NCI-H524 treated with DMSO at 0.1 percent for 48 hours (cell line): Measurements from ENCODE around the gene ITPKA.
"Not testable (repeated sequence)": the region's sequence is repeated elsewhere in the genome, so short reads cannot be mapped to it uniquely, and the experiment has no call there.

Experiments
- DNase-seq: peaks from one replicate; lab custom pipeline; 2025; lab: John Stamatoyannopoulos, UW

The ITPKA gene

DNA sequence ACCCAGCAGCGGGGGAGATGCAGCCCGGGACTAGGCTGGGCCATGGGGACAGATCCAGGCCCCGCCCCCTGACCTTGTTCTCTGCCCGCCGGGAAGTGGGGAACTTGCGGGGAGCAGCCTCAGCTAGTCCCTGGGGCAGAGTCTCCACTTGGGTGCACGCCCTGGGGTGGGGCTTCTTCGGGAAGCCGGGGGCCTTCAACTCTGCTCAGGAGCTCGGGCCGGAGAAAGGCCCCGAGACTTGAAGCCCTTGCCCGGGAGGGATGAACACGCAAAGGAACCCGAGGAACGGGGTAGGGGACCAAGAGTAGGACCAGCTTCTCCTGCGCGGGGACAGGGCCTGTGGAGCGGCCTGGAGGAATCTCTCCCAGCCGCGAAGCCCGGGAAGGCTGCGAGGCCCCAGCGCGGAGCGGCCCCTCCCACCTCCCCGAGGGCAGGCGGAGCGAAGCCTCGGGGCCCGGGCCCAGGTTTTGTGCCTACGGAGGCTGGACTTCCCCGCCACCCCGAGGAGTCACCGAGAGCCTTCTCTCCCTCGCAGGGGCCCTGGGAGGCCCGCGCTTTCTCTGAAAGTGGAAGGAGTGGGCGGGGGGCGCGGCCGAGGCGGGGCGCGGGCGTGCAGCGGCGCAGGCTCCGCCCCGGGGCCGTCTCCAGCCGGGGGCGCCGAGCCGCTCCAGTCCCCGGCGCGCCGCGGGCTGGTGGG lies at the start of gene ITPKA:
TSS of gene ITPKA (plus strand) at position 670 of the 697 bp plus-strand sequence. CDS start 54 bp downstream, outside the sequence.
- DNase-seq = peak; percentile 5

DNA sequence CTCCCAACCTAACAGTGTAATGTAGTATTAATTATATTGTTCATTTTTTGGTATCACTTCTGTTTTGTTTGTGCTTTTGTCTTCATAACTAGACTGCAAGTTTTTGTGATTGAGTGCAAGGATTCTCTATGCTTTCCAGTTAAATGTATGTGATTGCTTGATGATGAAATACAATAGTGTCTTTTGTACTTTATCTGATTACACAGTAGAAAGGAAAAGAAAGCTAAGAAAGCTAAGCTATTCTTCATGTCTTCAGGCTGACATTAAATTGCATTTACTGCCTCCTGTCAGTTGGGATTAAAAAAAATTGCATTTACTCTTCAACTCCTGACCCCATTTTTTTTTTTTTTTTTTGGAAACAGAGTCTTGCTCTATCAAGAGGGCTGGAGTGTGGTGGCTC lies 48.3 kb upstream of the ITPKA start:
- DNase-seq = no peak

GRCh38 chr15:41462084-41462795 lies 31.4 kb upstream of the ITPKA start:
- no peak for DNase-seq

- no peak for DNase-seq
Observed at GRCh38 chr15:41464889-41465580, 28.6 kb upstream of the ITPKA start.

GRCh38 chr15:41465822-41466421 lies 27.8 kb upstream of the ITPKA start:
- no peak for DNase-seq

- no peak for DNase-seq
Observed at GRCh38 chr15:41466711-41467110, 27.0 kb upstream of the ITPKA start.

GRCh38 chr15:41469644-41470043 lies 24.0 kb upstream of the ITPKA start:
- not testable (repeated sequence) for DNase-seq

GRCh38 chr15:41473418-41473817 lies 20.3 kb upstream of the ITPKA start:
- DNase-seq = no peak

- DNase-seq = no peak
Observed at GRCh38 chr15:41474436-41474835, 19.2 kb upstream of the ITPKA start.

DNA sequence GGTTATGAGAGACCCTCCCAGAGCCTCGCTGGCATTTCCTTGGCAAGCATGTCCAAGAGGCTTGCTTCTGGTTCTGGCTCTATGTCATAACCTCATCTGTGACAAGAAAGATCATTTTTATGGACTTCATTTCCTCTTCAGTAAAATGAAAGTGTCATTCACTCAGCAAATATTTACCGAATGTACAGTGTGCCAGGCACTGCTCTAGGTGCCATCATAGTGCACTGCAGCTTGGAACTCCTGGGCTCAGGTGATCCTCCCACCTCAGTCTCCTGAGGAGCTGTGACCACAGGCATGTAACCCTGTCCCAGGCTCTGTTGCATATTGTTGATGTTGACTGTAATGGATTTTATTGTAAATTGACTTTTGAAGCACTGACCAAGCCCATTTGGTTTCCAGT lies 18.7 kb upstream of the ITPKA start:
- no peak for DNase-seq

- DNase-seq = no peak
Observed at GRCh38 chr15:41476416-41477048, 17.1 kb upstream of the ITPKA start.

DNA sequence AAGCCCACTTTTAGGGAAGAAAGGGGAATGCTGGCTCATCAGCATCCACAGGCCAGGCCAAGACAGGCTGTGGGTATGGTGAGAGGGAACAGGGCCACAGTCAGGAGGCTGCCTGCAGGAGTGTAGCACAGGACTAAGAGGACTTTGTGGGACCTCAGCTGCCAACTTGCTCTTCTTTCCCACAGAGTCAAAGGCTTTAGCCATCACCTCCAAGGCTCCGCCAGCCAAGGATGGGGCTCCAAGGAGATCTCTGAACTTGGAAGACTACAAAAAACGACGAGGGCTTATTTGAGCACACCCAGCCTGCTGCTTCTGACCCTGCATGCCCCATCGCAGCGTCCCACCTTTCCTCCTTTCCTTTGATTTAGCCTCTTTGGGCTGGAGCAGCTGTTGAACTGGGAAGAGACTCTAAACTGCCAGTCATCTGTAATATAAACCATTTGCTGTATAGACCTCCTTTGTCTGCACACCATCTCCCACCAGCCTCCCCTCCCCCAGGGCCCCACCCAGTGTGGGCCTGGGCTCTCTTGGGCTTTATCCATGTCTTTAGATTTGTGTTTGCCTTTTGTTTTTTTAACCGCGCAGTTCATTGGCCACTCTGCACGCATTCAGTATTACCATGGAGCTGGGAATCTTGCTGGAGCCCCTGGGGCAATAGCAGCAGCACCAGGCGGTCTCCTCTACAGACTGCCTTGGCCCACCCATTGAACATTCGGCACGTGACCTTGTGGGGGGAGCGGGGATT lies 13.1 kb upstream of the ITPKA start:
- DNase-seq = no peak

- DNase-seq = no peak
Observed at GRCh38 chr15:41482110-41482877, 11.4 kb upstream of the ITPKA start.

DNA sequence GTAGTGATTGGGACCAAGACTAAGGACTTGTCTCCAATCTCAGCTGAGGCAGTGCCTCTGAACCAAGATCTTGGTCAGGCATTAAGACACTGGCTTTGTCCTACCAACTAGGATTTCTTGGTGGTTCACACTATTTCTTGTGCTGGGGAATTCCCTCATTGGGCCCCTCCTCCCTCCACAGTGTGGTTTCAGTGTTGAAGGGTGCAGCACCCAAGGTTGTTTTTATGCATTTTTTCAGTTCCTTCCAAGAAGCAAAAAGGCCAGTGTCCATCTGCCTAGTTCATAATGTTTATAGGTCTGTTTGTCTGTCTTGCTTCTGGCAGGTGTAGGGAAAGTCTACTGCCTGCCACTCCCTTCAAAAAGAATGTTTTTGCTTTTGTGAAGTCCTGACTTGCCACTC lies 10.6 kb upstream of the ITPKA start:
- DNase-seq = no peak

GRCh38 chr15:41483519-41483918 lies 10.2 kb upstream of the ITPKA start:
- DNase-seq = no peak

DNA sequence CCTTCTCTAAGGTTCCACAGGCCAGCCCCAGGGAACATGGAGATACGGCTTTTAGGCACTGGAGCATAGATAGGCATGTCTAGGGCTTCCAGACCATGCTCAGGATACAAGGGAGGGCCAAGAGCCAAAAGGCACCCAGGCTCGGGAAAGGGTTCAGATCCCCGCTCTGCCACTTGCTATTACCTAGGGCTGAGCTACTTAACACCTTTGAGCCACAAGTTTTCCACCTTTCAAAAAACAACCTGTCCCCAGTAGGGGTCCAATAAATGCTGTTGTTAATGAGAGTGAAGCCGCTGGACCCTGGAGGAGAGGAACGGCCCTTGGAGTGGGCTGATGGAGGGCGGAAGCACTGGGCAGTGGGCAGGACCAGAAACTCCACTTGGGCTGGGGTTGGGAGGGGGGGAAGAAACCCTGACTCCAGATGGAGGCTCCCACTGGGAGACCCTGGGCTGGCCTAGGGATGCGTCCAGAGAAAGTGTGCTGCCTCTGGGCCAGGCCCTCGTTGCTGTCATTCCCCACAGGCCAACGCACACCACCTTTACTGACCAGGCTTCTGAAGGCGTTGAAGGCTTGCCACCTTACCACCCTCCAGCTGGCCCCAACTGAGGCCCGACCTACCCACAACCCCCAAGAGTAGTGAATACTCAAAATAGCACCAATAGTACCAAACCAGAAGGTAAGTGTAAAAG lies 8.6 kb upstream of the ITPKA start:
- DNase-seq = no peak

DNA sequence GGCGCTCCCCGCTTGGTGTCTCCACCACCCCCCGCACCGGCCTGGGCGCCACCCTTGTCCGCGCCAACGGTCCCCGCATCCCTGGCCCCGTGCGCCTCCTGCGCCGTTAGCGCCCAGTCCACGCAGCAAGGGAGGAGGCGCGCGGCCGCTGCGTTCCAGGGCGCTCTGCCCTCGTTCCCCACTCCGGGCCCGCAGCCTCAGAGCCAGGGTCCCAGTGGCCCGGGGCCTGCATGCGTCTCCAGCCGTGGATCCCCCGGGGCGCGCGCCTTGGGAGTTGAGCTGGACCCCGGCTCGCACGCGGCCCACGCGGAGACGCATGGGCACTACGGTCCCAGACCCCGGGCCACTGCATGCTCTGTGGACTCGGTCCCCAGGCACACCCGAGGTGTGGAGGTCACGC lies 7.4 kb upstream of the ITPKA start:
- DNase-seq = no peak

GRCh38 chr15:41487381-41487780 lies 6.3 kb upstream of the ITPKA start:
- no peak for DNase-seq

DNA sequence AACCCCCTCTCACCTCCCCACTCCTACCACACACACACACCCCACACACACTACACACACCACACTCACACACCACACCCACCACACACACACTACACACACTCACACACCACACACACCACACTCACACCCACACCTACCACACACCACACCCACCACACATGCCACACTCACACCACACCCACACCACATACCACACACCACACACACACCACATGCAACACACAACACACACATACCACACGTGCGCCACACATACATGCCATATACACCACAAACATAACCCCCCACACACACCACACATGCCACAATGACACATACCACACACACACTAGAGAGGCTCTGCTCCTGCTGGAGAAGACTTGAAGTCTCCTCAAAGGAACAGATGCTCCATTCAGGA lies 5.9 kb upstream of the ITPKA start:
- DNase-seq = no peak

DNA sequence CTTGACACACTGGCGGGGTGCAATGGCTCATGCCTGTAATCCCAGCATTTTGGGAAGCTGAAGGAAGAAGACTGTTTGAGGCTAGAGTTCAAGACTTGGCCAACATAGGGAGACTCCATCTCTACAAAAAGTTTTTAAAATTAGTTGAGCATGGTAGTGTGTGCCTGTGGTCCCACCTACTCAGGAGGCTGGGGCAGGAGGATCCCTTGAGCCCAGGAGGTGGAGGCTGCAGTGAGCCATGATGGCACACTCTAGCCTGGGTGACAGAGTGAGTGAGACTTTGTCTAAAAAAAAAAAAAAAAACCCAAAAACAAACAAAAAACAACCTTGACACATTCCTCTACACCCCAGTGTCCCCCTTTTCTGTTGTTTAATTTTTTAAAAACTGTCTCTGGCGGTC lies 4.0 kb upstream of the ITPKA start:
- no peak for DNase-seq
